Lower leg skin (tissue), 4 donors: Measurements from ENCODE around the gene NUDT1. TPM values are rescaled to one million over a fixed set of nuclear protein-coding genes. Genes with fewer than 3 reads are reported as not detected.

Experiments
- DNase-seq, 2 donors: peaks; one replicate each; pipeline ENCODE4 v3.0.0-alpha.2; 2019; ENCODE audit warnings: low spot score in 2 of 2
- H3K4me3 ChIP-seq: fragments of 200-600 bp; sonication (generic); 2 replicates; pipeline ENCODE4 v1.5.1; 2017; ENCODE audit warnings: mild to moderate bottlenecking, low read depth; ENCODE audit not compliant: poor library complexity, severe bottlenecking
- POLR2A ChIP-seq, 2 donors: fragments of 450-650 bp; IDR thresholded peaks; one replicate each; pipeline ENCODE4 v1.6.1; 2016 to 2017; ENCODE audit warnings: antibody characterized with exemption in 2 of 2, mild to moderate bottlenecking in 1 of 2, moderate library complexity in 1 of 2
- WGBS, 2 donors: methylation state at CpG; one replicate each; pipeline ENCODE4 v1.1.5; 2018; 5-methylcytosine and 5-hydroxymethylcytosine counted together
- intact Hi-C: fragments of 100-400 bp; cut with DNase I; formaldehyde crosslinking; loops from one replicate; pipeline ENCODE4 v1.15.0; 2023; ENCODE audit warnings: low total_unique reads
- total RNA-seq, 4 donors: library from RNA; depleted of rRNA; stranded (reverse); fragments of >200 nt; gene quantifications; one replicate each; pipeline ENCODE4 v1.1.0, GENCODE V29; 2016
- TF ChIP-seq, protein P1 (sequence below), 3 donors: fragments of 450-650 bp; IDR thresholded peaks; one replicate each; pipeline ENCODE4 v1.5.1; 2016; ENCODE audit warnings: antibody characterized with exemption in 3 of 3, mild to moderate bottlenecking in 3 of 3, moderate library complexity in 2 of 3

Gene NUDT1
- total RNA-seq, 4 donors from 2014 or later = 33.2 to 43.1 (median 35.8) TPM

DNA sequence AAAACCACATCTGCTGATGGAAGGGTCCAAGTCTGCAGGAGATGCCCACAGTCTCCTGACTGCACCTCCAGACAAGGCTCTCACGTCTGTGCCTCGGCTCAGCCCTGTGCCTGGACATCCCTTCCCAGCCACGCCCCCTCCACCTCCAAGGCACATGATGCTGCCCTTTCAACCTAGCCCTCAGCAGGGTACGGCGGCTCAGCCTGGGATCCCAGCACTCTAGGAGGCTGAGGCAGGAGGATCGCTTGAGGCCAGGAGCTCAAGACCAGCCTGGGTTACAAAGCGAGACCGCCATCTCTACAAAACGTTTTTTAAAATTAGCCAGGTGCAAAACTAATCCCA, 23.6 kb upstream of the NUDT1 start:
- no peak overlapping the region for H3K4me3 ChIP-seq
- TF ChIP-seq POLR2A (IDR thresholded peaks at IDR 0.05) = no peak
- TF ChIP-seq, protein P1, sequence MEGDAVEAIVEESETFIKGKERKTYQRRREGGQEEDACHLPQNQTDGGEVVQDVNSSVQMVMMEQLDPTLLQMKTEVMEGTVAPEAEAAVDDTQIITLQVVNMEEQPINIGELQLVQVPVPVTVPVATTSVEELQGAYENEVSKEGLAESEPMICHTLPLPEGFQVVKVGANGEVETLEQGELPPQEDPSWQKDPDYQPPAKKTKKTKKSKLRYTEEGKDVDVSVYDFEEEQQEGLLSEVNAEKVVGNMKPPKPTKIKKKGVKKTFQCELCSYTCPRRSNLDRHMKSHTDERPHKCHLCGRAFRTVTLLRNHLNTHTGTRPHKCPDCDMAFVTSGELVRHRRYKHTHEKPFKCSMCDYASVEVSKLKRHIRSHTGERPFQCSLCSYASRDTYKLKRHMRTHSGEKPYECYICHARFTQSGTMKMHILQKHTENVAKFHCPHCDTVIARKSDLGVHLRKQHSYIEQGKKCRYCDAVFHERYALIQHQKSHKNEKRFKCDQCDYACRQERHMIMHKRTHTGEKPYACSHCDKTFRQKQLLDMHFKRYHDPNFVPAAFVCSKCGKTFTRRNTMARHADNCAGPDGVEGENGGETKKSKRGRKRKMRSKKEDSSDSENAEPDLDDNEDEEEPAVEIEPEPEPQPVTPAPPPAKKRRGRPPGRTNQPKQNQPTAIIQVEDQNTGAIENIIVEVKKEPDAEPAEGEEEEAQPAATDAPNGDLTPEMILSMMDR (IDR thresholded peaks at IDR 0.05) = no peak
- WGBS, 2 donors = 92% methylated on average over 9 of the region's 9 CpGs
- intact Hi-C loops = loop anchor here (10.0 kb wide), 2 partner anchors 554 to 634 kb away; no protein-coding TSS in a partner anchor
- DNase-seq = no peak

DNA sequence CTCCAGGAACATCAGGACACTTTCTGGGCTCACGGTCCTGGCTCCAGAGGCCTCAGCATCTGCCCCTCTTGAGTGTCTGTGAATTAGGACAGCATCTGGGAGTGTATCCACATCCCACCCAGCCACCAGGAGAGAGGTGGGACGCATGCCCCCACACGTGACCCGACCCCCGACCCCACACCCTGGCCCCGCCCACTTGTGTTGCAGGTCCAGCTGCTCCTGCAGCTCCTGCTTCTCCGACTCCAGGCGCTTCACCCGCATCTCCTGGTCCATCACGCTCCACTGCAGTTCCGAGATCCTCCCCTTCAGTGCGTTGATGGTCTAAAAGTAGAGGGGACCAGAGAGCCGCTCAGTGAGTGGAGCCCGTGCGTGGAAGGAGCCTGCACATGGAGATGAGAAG, 22.9 kb upstream of the NUDT1 start:
- H3K4me3 ChIP-seq = no peak overlapping the region
- TF ChIP-seq POLR2A (IDR thresholded peaks at IDR 0.05) = no peak
- TF ChIP-seq, protein P1 (IDR thresholded peaks at IDR 0.05) = no peak
- intact Hi-C loops = loop anchor here (10.0 kb wide), 2 partner anchors 554 to 634 kb away; no protein-coding TSS in a partner anchor
- DNase-seq = no peak
- WGBS, 2 donors = 84 to 89% methylated on average over 15 of the region's 15 CpGs

DNA sequence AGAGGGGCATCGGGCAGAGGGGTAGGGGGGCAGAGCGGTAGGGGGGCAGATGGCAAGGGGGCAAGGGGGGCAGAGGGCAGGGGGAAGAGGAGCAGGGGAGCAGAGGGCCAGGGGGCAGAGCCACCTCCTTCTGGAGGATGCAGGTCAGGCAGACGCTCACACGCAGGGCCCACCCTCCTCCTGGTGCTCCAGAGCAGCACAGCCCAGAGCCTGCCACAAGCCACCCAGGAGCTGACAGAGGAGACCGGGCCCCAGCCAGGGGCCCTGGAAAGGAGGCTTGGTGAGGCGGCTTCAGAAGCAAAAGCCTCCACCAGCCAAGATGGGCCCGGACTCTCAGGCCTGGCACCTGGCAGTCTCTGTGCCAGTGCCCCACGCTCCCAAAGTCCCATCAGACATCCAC, 22.4 kb upstream of the NUDT1 start:
- no peak overlapping the region for H3K4me3 ChIP-seq
- TF ChIP-seq, protein P1 (IDR thresholded peaks at IDR 0.05) = no peak
- TF ChIP-seq POLR2A (IDR thresholded peaks at IDR 0.05) = no peak
- WGBS, 2 donors = 93 to 95% methylated on average over 7 to 8 of the region's 8 CpGs
- no peak for DNase-seq
- intact Hi-C loops = loop anchor here (10.0 kb wide), 2 partner anchors 555 to 635 kb away; no protein-coding TSS in a partner anchor

DNA sequence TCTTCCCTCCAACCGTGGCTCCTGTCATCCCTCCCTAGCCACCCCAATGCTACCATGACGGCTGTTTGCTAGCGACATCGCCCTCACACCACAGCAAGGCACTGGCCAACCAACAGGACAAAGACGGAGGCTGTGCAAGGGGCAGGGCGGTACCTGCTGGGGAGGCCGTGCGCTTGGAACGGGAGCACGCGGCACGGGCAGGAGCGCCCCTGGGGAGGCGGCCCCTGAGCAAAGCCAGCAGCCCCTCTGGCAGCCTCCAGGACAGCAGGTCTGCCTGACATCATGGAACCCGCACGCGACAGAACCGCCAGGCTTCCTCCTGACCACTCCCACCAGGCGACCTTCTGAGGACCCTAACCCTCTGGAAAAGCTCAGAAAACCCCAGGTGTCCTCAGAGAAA, 22.0 kb upstream of the NUDT1 start:
- 95% methylated on average over 19 of the region's 19 CpGs for WGBS, 2 donors
- TF ChIP-seq POLR2A (IDR thresholded peaks at IDR 0.05) = no peak
- TF ChIP-seq, protein P1 (IDR thresholded peaks at IDR 0.05) = no peak
- H3K4me3 ChIP-seq = no peak overlapping the region
- no peak for DNase-seq
- intact Hi-C loops = no loop called here

DNA sequence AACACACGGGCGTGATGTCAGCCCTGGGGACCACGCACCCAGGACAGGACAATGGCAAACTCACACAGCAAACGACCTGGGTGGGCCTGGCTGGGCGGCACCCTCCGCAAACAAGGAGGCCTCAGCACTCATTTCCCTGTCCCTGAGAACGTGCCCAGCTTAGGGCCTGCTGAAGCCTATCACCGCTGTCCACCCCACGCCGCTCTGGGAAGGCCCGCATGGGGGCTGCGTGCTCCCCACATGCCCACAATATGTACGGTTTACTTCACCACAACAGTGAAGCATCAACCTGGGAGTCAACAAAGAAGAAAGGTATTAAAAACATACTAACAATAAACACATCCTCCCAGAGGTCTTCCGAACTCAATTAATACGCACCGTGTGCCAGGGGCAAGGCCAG, 21.5 kb upstream of the NUDT1 start:
- DNase-seq = no peak
- WGBS, 2 donors = 92 to 95% methylated on average over 16 of the region's 16 CpGs
- H3K4me3 ChIP-seq = no peak overlapping the region
- intact Hi-C loops = no loop called here
- TF ChIP-seq, protein P1 (IDR thresholded peaks at IDR 0.05) = no peak
- TF ChIP-seq POLR2A (IDR thresholded peaks at IDR 0.05) = no peak

DNA sequence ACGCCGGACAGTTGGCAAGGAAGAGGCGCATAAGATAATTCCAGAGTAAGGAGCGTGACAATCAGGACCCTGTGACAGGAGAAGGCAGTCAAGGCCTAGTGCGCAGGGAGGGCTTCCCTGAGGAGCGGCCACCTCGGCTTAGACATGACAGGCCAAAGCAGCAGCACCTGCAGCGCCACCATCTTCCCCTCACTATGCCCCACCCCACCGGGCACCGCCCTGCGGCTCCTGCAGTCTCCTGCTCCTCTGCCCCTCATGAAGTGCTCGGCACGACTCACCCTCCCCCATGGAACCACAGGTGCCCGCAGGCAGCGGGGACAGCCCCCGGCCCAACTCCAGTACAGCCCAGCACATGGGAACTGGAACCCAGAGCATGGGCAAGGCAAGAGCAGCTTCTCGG, 21.1 kb upstream of the NUDT1 start:
- no peak overlapping the region for H3K4me3 ChIP-seq
- TF ChIP-seq, protein P1 (IDR thresholded peaks at IDR 0.05) = no peak
- TF ChIP-seq POLR2A (IDR thresholded peaks at IDR 0.05) = no peak
- no peak for DNase-seq
- intact Hi-C loops = no loop called here
- 91 to 93% methylated on average over 14 to 17 of the region's 17 CpGs for WGBS, 2 donors
